K562 (cell line): Measurements from ENCODE around the gene MAD1L1. TPM values are rescaled to one million over a fixed set of nuclear protein-coding genes. Genes with fewer than 3 reads are reported as not detected.

Experiments used
- CHD1 ChIP-seq: fragments of 200-600 bp; sonication (generic); IDR thresholded peaks from one replicate; pipeline ENCODE4 v1.6.1; 2012; ENCODE audit warnings: mild to moderate bottlenecking, moderate library complexity, low read length, inconsistent platforms
- GABPA ChIP-seq: fragments of 200-800 bp; sonication (Bioruptor generic); conservative IDR thresholded peaks from 2 replicates; pipeline ENCODE4 v1.6.1; 2016; ENCODE audit warnings: low read depth, missing genetic modification characterization, missing compliant biosample characterization
- NEUROD1 ChIP-seq: fragments of 150-350 bp; IDR thresholded peaks from 2 replicates; pipeline ENCODE4 v1.6.1; 2014; ENCODE audit warnings: borderline replicate concordance, low read length, low read depth; ENCODE audit not compliant: partially characterized antibody
- NFXL1 ChIP-seq: fragments of 450-650 bp; formaldehyde crosslinking; IDR thresholded peaks from 2 replicates; pipeline ENCODE4 v1.4.0; 2021; ENCODE audit warnings: mild to moderate bottlenecking
- RBM25 ChIP-seq: fragments of 200-400 bp; formaldehyde crosslinking; IDR thresholded peaks from 2 replicates; pipeline ENCODE4 v1.6.1; 2018; ENCODE audit warnings: low read length, low read depth, moderate library complexity; ENCODE audit not compliant: severe bottlenecking
- SAP30 ChIP-seq: fragments of 200-600 bp; sonication (generic); IDR thresholded peaks from 2 replicates; pipeline ENCODE4 v1.6.1; 2012; ENCODE audit warnings: borderline replicate concordance, low read depth, mild to moderate bottlenecking, moderate library complexity, low read length, control low read depth, inconsistent platforms; ENCODE audit not compliant: insufficient read depth, poor library complexity, severe bottlenecking
- SIN3A ChIP-seq, 2 experiments: fragments of 150-350 bp in 1 of 2; IDR thresholded peaks; 2 replicates each; pipeline ENCODE4 v1.6.1; 2011 to 2016; ENCODE audit warnings: borderline replicate concordance in 2 of 2, low read depth in 2 of 2, low read length in 2 of 2, mild to moderate bottlenecking in 2 of 2, moderate library complexity in 2 of 2; ENCODE audit not compliant: control insufficient read depth in 1 of 2
- ZFP1 ChIP-seq: fragments of 450-650 bp; formaldehyde crosslinking; IDR thresholded peaks from 2 replicates; pipeline ENCODE4 v1.4.0; 2020; ENCODE audit warnings: mild to moderate bottlenecking, mixed read lengths
- ZNF224 ChIP-seq: sonication (generic); formaldehyde crosslinking; IDR thresholded peaks from 2 replicates; pipeline ENCODE4 v1.8.0; 2022; ENCODE audit warnings: mild to moderate bottlenecking, missing genetic modification reagents
- polyA plus RNA-seq, 8 experiments: library from polyadenylated mRNA; depleted of rRNA in 4 of 8; stranded (reverse) in 5 of 8; unstranded in 3 of 8; fragments of >200 nt; fragmentation: Nextera tagmentation in 2 of 8; fragmentation: Illumina TruSeq in 1 of 8; extraction: Ambion mirVana in 2 of 8; extraction: Trizol in 1 of 8; gene quantifications; 2 replicates each; pipeline versions ENCODE4 v1.2.1 to v1.2.3, GENCODE V29; 2011 to 2014; ENCODE audit warnings: inconsistent platforms in 1 of 8, missing spikeins in 1 of 8
- total RNA-seq, 7 experiments: library from RNA; depleted of rRNA in 6 of 7; stranded (reverse); fragments of >200 nt in 6 of 7; fragmentation: Illumina TruSeq in 2 of 7; extraction: Trizol in 2 of 7; gene quantifications; 2 replicates each; pipeline versions ENCODE4 v1.2.1 to v1.2.3, GENCODE V29; 2011 to 2021; ENCODE audit warnings: low replicate concordance in 1 of 7
- TF ChIP-seq, protein P1 (sequence below): fragments of 250-450 bp; sonication (Bioruptor Pico); IDR thresholded peaks from 2 replicates; pipeline ENCODE4 v1.5.0; 2021; ENCODE audit warnings: mild to moderate bottlenecking, borderline replicate concordance
- TF ChIP-seq, protein P2 (sequence below): fragments of 450-650 bp; formaldehyde crosslinking; IDR thresholded peaks from 2 replicates; pipeline ENCODE4 v1.4.0; 2022; ENCODE audit warnings: missing genetic modification characterization
- TF ChIP-seq, protein P3 (sequence below): fragments of 450-650 bp; IDR thresholded peaks from 2 replicates; pipeline ENCODE4 v1.6.1; 2017; ENCODE audit warnings: antibody characterized with exemption, mild to moderate bottlenecking
- TF ChIP-seq, protein P4 (sequence below): sonication (generic); formaldehyde crosslinking; IDR thresholded peaks from 2 replicates; pipeline ENCODE4 v1.8.0; 2022; ENCODE audit warnings: mild to moderate bottlenecking, missing genetic modification reagents

Gene MAD1L1
- total and polyA plus RNA-seq, 9 of the 15 experiments (the other 6 are each of a cell fraction or from before 2014, with no cell fraction given) = 1.7 to 89.7 (median 18.0) TPM

DNA sequence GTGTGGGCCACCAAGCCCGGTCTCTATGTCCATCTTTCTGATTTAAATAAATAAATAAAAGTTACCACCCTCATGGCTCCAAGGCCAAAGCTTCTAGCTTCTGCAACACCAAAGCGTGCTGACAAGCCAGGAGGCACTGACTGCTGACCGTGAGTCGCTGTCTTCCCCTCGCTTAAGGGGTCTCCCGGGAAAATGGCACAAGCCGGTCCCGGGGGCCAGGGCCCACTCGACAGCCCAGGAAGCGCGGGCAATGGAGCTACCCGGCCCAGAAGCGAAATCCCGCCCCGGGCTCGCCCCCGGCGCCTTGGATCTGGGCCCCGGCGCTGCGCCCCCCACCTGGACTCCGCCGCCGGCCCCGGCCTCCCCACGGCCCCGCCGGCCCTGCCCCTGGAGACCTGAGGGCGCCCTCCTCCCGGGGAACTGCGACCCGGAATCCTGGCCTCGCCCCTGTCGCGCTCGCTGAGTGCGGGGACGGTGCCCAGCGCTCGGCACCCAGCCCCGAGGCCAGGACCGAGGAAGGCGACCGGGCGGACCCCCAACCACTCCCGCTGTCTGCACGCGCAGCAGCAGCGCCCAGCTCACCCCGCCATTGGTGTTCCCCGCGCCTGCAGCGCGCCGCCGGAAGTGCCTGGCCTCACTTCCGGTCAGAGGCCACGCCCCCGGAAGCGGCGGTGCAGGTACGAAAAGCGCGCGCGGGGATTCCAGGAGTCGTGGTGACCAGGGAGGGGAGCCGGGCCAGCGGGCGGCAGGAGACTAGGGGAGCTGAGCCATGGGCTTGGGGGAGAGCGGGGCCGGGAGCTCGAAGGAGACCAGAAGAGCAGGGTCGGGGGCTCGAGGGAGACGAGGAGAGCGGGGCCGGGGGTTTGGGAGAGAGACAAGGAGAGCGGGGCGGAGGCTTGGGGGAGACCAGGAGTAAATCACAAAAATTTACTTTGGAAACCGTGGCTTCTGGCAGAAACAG is 9.1 kb upstream of the MAD1L1 start, which contains the start of the genes MRM2 and NUDT1 (continued):
- TF ChIP-seq, protein P1, sequence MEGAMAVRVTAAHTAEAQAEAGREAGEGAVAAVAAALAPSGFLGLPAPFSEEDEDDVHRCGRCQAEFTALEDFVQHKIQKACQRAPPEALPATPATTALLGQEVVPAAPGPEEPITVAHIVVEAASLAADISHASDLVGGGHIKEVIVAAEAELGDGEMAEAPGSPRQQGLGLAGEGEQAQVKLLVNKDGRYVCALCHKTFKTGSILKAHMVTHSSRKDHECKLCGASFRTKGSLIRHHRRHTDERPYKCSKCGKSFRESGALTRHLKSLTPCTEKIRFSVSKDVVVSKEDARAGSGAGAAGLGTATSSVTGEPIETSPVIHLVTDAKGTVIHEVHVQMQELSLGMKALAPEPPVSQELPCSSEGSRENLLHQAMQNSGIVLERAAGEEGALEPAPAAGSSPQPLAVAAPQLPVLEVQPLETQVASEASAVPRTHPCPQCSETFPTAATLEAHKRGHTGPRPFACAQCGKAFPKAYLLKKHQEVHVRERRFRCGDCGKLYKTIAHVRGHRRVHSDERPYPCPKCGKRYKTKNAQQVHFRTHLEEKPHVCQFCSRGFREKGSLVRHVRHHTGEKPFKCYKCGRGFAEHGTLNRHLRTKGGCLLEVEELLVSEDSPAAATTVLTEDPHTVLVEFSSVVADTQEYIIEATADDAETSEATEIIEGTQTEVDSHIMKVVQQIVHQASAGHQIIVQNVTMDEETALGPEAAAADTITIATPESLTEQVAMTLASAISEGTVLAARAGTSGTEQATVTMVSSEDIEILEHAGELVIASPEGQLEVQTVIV = no peak
- TF ChIP-seq, protein P2, sequence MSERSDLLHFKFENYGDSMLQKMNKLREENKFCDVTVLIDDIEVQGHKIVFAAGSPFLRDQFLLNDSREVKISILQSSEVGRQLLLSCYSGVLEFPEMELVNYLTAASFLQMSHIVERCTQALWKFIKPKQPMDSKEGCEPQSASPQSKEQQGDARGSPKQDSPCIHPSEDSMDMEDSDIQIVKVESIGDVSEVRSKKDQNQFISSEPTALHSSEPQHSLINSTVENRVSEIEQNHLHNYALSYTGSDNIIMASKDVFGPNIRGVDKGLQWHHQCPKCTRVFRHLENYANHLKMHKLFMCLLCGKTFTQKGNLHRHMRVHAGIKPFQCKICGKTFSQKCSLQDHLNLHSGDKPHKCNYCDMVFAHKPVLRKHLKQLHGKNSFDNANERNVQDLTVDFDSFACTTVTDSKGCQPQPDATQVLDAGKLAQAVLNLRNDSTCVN (CRISPR knock-in tag) = 0 out of 2 replicates have a peak, but pooled peaks have one; percentile 62
- no peak for TF ChIP-seq ZNF224
- TF ChIP-seq SIN3A (IDR thresholded peaks at IDR 0.05; ENCODE audit: borderline replicate concordance in 2 of 2, control insufficient read depth in 1 of 2, low read depth in 2 of 2, low read length in 2 of 2) = peak; percentile 50 to 84; a peak in 3 of 4 replicates
- peak; percentile 98 for TF ChIP-seq GABPA (tag)
- peak; percentile 76 for TF ChIP-seq SAP30
- peak; percentile 74 for TF ChIP-seq CHD1
- TF ChIP-seq, protein P3, sequence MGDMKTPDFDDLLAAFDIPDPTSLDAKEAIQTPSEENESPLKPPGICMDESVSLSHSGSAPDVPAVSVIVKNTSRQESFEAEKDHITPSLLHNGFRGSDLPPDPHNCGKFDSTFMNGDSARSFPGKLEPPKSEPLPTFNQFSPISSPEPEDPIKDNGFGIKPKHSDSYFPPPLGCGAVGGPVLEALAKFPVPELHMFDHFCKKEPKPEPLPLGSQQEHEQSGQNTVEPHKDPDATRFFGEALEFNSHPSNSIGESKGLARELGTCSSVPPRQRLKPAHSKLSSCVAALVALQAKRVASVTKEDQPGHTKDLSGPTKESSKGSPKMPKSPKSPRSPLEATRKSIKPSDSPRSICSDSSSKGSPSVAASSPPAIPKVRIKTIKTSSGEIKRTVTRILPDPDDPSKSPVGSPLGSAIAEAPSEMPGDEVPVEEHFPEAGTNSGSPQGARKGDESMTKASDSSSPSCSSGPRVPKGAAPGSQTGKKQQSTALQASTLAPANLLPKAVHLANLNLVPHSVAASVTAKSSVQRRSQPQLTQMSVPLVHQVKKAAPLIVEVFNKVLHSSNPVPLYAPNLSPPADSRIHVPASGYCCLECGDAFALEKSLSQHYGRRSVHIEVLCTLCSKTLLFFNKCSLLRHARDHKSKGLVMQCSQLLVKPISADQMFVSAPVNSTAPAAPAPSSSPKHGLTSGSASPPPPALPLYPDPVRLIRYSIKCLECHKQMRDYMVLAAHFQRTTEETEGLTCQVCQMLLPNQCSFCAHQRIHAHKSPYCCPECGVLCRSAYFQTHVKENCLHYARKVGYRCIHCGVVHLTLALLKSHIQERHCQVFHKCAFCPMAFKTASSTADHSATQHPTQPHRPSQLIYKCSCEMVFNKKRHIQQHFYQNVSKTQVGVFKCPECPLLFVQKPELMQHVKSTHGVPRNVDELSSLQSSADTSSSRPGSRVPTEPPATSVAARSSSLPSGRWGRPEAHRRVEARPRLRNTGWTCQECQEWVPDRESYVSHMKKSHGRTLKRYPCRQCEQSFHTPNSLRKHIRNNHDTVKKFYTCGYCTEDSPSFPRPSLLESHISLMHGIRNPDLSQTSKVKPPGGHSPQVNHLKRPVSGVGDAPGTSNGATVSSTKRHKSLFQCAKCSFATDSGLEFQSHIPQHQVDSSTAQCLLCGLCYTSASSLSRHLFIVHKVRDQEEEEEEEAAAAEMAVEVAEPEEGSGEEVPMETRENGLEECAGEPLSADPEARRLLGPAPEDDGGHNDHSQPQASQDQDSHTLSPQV = no peak
- TF ChIP-seq NFXL1 = no peak
- no peak for TF ChIP-seq RBM25
- no peak for TF ChIP-seq ZFP1 (CRISPR knock-in tag)
- peak; percentile 67 for TF ChIP-seq NEUROD1
- TF ChIP-seq, protein P4, sequence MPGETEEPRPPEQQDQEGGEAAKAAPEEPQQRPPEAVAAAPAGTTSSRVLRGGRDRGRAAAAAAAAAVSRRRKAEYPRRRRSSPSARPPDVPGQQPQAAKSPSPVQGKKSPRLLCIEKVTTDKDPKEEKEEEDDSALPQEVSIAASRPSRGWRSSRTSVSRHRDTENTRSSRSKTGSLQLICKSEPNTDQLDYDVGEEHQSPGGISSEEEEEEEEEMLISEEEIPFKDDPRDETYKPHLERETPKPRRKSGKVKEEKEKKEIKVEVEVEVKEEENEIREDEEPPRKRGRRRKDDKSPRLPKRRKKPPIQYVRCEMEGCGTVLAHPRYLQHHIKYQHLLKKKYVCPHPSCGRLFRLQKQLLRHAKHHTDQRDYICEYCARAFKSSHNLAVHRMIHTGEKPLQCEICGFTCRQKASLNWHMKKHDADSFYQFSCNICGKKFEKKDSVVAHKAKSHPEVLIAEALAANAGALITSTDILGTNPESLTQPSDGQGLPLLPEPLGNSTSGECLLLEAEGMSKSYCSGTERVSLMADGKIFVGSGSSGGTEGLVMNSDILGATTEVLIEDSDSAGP (CRISPR knock-in tag) = no peak
